ENCODE measurements around the gene NUCKS1.

DNA sequence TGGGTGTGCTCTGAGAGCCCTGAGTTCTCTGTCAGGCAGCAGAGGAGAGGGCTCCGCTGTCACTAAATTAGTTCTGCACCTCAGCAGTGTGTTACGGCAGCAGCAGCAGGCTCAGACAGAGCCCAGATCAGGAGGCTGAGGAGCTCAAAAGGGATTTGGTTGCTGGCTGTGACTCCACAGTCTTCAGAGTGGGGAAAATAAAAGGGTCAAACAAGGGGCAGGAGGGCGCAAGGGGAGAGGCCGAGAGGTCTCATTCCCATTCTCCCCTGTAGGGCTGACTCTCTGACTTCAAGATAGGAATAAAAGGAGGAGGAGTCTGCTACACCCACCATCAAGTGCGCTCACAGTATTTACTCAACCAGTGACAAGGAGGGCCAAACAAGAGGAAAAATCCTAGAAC lies 60.5 kb downstream of the NUCKS1 start:
- TF ChIP-seq, protein P1, sequence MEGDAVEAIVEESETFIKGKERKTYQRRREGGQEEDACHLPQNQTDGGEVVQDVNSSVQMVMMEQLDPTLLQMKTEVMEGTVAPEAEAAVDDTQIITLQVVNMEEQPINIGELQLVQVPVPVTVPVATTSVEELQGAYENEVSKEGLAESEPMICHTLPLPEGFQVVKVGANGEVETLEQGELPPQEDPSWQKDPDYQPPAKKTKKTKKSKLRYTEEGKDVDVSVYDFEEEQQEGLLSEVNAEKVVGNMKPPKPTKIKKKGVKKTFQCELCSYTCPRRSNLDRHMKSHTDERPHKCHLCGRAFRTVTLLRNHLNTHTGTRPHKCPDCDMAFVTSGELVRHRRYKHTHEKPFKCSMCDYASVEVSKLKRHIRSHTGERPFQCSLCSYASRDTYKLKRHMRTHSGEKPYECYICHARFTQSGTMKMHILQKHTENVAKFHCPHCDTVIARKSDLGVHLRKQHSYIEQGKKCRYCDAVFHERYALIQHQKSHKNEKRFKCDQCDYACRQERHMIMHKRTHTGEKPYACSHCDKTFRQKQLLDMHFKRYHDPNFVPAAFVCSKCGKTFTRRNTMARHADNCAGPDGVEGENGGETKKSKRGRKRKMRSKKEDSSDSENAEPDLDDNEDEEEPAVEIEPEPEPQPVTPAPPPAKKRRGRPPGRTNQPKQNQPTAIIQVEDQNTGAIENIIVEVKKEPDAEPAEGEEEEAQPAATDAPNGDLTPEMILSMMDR (conservative IDR thresholded peaks at IDR 0.05; ENCODE audit: low read length): no peak
- no peak for TF ChIP-seq EZH2phosphoT487 (IDR thresholded peaks at IDR 0.05; ENCODE audit: borderline replicate concordance, low read depth, low read length)
